SK-N-SH treated with all-trans-retinoic acid at 6 μM for 48 hours (cell line): ENCODE data around the gene PCDHB4.

Experiments used
- ATAC-seq: fragments of 200-7000 bp; cut with Tn5 transposase; 3 replicates; pipeline ENCODE4 v1.9.1; 2020; ENCODE audit warnings: mild to moderate bottlenecking, moderate library complexity
- ARNTL ChIP-seq: fragments of 450-650 bp; formaldehyde crosslinking; IDR thresholded peaks from 2 replicates; pipeline ENCODE4 v1.5.0; 2020; ENCODE audit warnings: low read depth, mild to moderate bottlenecking, moderate library complexity, borderline replicate concordance
- BACH2 ChIP-seq: fragments of 250-450 bp; sonication (Bioruptor Pico); IDR thresholded peaks from 2 replicates; pipeline ENCODE4 v1.9.0; 2021; ENCODE audit warnings: mild to moderate bottlenecking, borderline replicate concordance
- CREB5 ChIP-seq: fragments of 250-450 bp; sonication (Bioruptor Pico); IDR thresholded peaks from 2 replicates; pipeline ENCODE4 v1.5.1; 2020; ENCODE audit warnings: low read depth, mild to moderate bottlenecking, moderate library complexity
- ESRRG ChIP-seq: fragments of 250-450 bp; sonication (Bioruptor Pico); IDR thresholded peaks from 2 replicates; pipeline ENCODE4 v1.6.1; 2021; ENCODE audit warnings: mild to moderate bottlenecking
- ISL1 ChIP-seq: fragments of 250-450 bp; sonication (Bioruptor Pico); IDR thresholded peaks from 2 replicates; pipeline ENCODE4 v2.1.2; 2022; ENCODE audit warnings: mild to moderate bottlenecking, moderate library complexity
- OSR1 ChIP-seq: fragments of 250-450 bp; sonication (Bioruptor Pico); IDR thresholded peaks from 2 replicates; pipeline ENCODE4 v1.8.0; 2022; ENCODE audit warnings: moderate library complexity, mild to moderate bottlenecking, inconsistent platforms
- PATZ1 ChIP-seq: fragments of 250-450 bp; sonication (Bioruptor Pico); IDR thresholded peaks from 2 replicates; pipeline ENCODE4 v1.8.0; 2020; ENCODE audit warnings: mild to moderate bottlenecking, moderate library complexity, borderline replicate concordance
- POU6F1 ChIP-seq: fragments of 250-450 bp; sonication (Bioruptor Pico); IDR thresholded peaks from 2 replicates; pipeline ENCODE4 v1.8.0; 2021; ENCODE audit warnings: low read depth, mild to moderate bottlenecking, moderate library complexity, borderline replicate concordance
- PPARA ChIP-seq: fragments of 250-450 bp; sonication (Bioruptor Pico); IDR thresholded peaks from 2 replicates; pipeline ENCODE4 v1.5.0; 2020; ENCODE audit warnings: mild to moderate bottlenecking, borderline replicate concordance
- RARB ChIP-seq: fragments of 250-450 bp; sonication (Bioruptor Pico); IDR thresholded peaks from 2 replicates; pipeline ENCODE4 v1.8.0; 2021; ENCODE audit warnings: mild to moderate bottlenecking, moderate library complexity
- SNAI2 ChIP-seq: fragments of 250-450 bp; sonication (Bioruptor Pico); IDR thresholded peaks from 2 replicates; pipeline ENCODE4 v1.5.0; 2020; ENCODE audit warnings: mild to moderate bottlenecking, moderate library complexity
- TSHZ2 ChIP-seq: fragments of 250-450 bp; sonication (Bioruptor Pico); IDR thresholded peaks from 2 replicates; pipeline ENCODE4 v1.5.0; 2020; ENCODE audit warnings: mild to moderate bottlenecking, moderate library complexity
- ZC3H10 ChIP-seq: fragments of 250-450 bp; sonication (Bioruptor Pico); IDR thresholded peaks from 2 replicates; pipeline ENCODE4 v1.5.1; 2021; ENCODE audit warnings: mild to moderate bottlenecking, moderate library complexity
- ZNF565 ChIP-seq: fragments of 450-650 bp; formaldehyde crosslinking; conservative IDR thresholded peaks from 2 replicates; pipeline ENCODE4 v1.5.0; 2020; ENCODE audit warnings: low read depth, mild to moderate bottlenecking, moderate library complexity
- ZNF70 ChIP-seq: fragments of 450-650 bp; formaldehyde crosslinking; IDR thresholded peaks from 2 replicates; pipeline ENCODE4 v1.5.0; 2020; ENCODE audit warnings: mild to moderate bottlenecking, moderate library complexity

Gene PCDHB4

GRCh38 chr5:141121563-141121962 lies at the start of gene PCDHB4:
Gene PCDHB4 (plus strand): TSS chr5:141121818. CDS start chr5:141121999, 181 bp downstream.
- ATAC-seq = no peak
- TF ChIP-seq ARNTL (CRISPR knock-in tag) = no peak

GRCh38 chr5:141077826-141078225 lies 43.8 kb upstream of the PCDHB4 start:
- ATAC-seq = no peak
- TF ChIP-seq ISL1 (no peak), ARNTL (CRISPR knock-in tag) (no peak), OSR1 (CRISPR knock-in tag) (no peak), SNAI2 (CRISPR knock-in tag) (no peak), BACH2 (CRISPR knock-in tag) (no peak), TSHZ2 (CRISPR knock-in tag) (no peak), PATZ1 (no peak), ESRRG (no peak)

- ATAC-seq = no peak
- TF ChIP-seq ZNF565 (CRISPR knock-in tag) = no peak
- TF ChIP-seq ARNTL (CRISPR knock-in tag) = no peak
- TF ChIP-seq OSR1 (CRISPR knock-in tag) = no peak
- TF ChIP-seq ZC3H10 = no peak
- TF ChIP-seq RARB (CRISPR knock-in tag) = no peak
- TF ChIP-seq PPARA (CRISPR knock-in tag) = no peak
- no peak for TF ChIP-seq CREB5 (CRISPR knock-in tag)
Observed at GRCh38 chr5:141082228-141082627, 39.4 kb upstream of the PCDHB4 start.

- peak; percentile 100 for ATAC-seq
Observed at GRCh38 chr5:141084487-141084989, 37.1 kb upstream of the PCDHB4 start.

More at GRCh38 chr5:141084487-141084989, 37.1 kb upstream of the PCDHB4 start:
- TF ChIP-seq SNAI2 (CRISPR knock-in tag) (no peak), CREB5 (CRISPR knock-in tag) (no peak), TSHZ2 (CRISPR knock-in tag) (no peak), OSR1 (CRISPR knock-in tag) (no peak), PATZ1 (no peak), ISL1 (no peak), ESRRG (no peak), ZC3H10 (no peak), ZNF565 (CRISPR knock-in tag) (no peak), PPARA (CRISPR knock-in tag) (no peak), ZNF70 (CRISPR knock-in tag) (no peak), POU6F1 (no peak), BACH2 (CRISPR knock-in tag) (no peak)
